T-helper 2 cell treated with Interferon-gamma antibody and Interleukin-4, amounts not matched to agents 5 μg/mL and 100 μg/mL, for 36 hours (primary cell): ENCODE results near the gene DDHD1.

Experiments used
- DNase-seq: peaks from one replicate; pipeline ENCODE4 v3.0.0; 2021; ENCODE audit warnings: low spot score
- H3K27ac Mint-ChIP-seq: one replicate; pipeline ENCODE4 v1.8.0; 2021; ENCODE audit warnings: mild to moderate bottlenecking, mixed read lengths
- H3K27me3 Mint-ChIP-seq: one replicate; pipeline ENCODE4 v1.8.0; 2021; ENCODE audit warnings: low read depth, mixed read lengths
- H3K36me3 Mint-ChIP-seq: one replicate; pipeline ENCODE4 v1.8.0; 2021; ENCODE audit warnings: low read depth, mixed read lengths
- H3K4me1 Mint-ChIP-seq: one replicate; pipeline ENCODE4 v1.8.0; 2021; ENCODE audit warnings: low read depth, mixed read lengths
- H3K4me3 Mint-ChIP-seq: one replicate; pipeline ENCODE4 v1.8.0; 2022; ENCODE audit warnings: mild to moderate bottlenecking, moderate library complexity, mixed read lengths
- H3K9me3 Mint-ChIP-seq: one replicate; pipeline ENCODE4 v1.8.0; 2021; ENCODE audit warnings: mixed read lengths

Gene DDHD1

DNA sequence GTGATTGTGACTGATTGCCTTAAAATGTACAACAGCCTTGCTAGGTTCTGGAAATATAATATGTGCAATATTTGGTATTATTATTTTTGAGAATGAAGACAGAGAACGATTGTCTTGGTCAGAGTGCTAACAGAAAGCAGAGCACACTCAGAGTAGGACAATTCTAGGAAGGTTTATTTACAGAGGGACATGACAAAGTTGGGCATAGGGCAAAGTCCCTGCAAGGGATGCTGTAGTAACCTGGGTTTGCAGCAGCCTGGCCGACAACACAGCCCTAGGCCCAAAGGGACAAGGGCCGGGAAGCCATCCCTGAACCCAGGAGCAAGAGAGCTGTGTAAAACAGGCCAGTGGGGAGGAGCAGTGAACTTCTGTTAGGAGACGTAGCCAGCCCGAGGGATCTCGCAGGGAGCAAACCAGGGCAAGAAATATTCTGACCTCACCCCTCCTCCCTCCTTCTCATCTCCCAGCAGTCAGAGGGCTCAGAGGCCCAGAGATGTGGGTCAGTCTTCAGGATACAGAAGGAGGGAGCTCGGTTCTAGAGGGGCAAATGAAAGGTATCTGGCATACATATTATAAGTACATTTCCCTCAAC is 151.2 kb downstream of the DDHD1 start:
- DNase-seq = no peak
- no peak overlapping the region for H3K4me3 Mint-ChIP-seq
- H3K36me3 Mint-ChIP-seq = no peaks in the 10 kb centered on the region
- no peaks in the 10 kb centered on the region for H3K27me3 Mint-ChIP-seq
- H3K27ac Mint-ChIP-seq = no peak overlapping the region
- H3K9me3 Mint-ChIP-seq = no peaks in the 10 kb centered on the region
- H3K4me1 Mint-ChIP-seq = no peaks in the 10 kb centered on the region

DNA sequence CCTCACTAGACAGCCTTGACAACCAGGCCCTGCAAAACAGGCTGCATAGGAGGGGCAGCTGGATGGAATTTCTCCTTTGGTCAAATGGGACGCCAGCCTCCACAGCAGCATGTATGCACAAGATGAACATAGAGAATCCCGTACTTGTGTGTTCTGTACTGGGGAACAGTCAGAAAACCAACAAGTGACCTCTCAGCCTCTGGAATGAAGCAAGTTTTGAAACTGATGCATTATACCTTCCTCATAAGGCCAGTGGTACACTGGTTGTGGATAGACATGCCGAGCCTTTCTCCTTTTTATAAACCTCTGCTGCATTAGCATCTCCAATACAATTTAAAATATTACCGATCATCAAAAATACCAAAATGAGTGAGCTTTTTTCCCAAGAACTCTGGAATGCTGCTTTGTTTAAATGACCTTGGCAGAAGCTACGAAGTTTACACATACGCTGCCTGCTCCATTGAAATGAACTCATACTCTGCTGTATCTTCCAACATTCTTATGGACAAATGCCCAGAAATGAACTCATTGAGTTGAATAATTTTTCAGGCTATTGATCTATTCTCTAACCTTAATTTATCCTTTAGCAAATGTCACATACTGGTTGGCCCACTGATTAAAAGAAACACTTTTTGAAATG is 154.6 kb downstream of the DDHD1 start:
- no peaks in the 10 kb centered on the region for H3K9me3 Mint-ChIP-seq
- no peak overlapping the region for H3K4me3 Mint-ChIP-seq
- H3K36me3 Mint-ChIP-seq = no peaks in the 10 kb centered on the region
- H3K4me1 Mint-ChIP-seq = no peaks in the 10 kb centered on the region
- no peaks in the 10 kb centered on the region for H3K27me3 Mint-ChIP-seq
- DNase-seq = no peak
- H3K27ac Mint-ChIP-seq = no peak overlapping the region

DNA sequence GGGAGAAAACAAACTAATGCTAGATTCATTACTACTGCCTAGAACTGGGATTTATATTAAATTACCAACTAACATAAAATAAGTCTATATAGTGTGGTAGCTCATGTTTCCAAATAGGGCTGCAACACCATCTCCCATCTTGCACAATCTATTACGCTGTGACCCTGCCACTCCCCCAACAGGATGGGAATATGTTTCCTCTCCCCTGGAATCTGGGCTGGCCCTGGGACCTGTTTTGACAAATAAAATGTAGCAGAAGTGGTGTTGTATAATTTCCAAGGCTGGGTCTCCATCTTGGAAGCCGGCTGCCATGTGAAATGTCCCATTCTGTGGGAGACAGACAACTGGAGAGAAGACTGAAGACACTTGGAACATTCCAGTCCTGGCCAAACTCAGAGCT is 156.6 kb downstream of the DDHD1 start:
- Mint-ChIP-seq H3K4me1 (no peaks in the 10 kb centered on the region), H3K4me3 (no peak overlapping the region), H3K27ac (no peak overlapping the region), H3K36me3 (no peaks in the 10 kb centered on the region), H3K27me3 (peaks cover 12% of the 10 kb centered on the region), H3K9me3 (no peaks in the 10 kb centered on the region)
- no peak for DNase-seq

DNA sequence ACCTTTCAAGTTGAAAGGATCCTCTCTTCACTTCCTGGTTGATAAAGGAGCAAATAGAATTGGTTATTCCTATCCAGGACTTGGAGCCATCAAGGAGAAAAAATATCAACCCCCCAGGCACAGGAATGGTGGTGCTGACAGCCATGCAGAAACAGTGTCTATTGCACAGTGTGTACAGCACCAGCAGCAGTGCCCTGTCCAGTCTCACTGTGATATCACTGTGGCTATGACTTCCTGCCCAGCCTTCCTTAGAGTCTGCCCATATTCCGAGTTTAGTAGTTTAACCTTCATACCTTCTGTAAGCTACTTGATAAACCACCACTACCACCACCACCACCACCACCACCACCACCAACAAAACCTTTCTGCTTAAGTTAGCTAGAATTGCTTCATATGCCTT is 157.1 kb downstream of the DDHD1 start:
- Mint-ChIP-seq H3K4me1 (no peaks in the 10 kb centered on the region), H3K36me3 (no peaks in the 10 kb centered on the region), H3K9me3 (no peaks in the 10 kb centered on the region), H3K27me3 (peaks cover 16% of the 10 kb centered on the region), H3K4me3 (no peak overlapping the region), H3K27ac (no peak overlapping the region)
- no peak for DNase-seq

DNA sequence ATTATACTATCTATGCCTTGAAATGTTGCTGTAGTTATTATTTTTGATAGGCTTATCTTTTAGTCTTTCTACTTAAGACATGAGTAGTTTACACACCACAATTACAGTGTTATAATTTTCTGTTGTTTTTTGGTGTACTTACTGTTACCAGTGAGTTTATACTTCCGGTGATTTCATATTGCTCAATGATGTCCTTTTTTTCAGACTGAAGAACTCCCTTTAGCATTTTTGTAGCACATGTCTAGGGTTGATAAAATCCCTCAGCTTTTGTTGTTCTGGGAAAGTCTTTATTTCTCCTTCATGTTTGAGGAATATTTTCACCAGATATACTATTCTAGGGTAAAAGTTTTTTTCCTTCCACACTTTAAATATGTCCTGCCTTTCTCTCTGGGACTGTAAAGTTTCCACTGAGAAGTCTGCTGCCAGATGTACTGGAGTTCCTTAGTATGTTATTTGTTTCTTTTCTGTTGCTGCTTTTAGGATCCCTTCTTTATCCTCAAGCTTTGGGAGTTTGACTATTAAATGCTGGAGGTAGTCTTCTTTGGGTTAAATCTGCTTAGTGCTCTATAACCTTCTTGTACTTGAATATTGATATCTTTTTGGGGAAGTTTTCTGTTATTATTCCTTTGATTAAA is 160.8 kb downstream of the DDHD1 start:
- H3K27me3 Mint-ChIP-seq = peaks cover 20% of the 10 kb centered on the region
- no peak for DNase-seq
- no peaks in the 10 kb centered on the region for H3K36me3 Mint-ChIP-seq
- no peaks in the 10 kb centered on the region for H3K9me3 Mint-ChIP-seq
- H3K27ac Mint-ChIP-seq = no peak overlapping the region
- no peaks in the 10 kb centered on the region for H3K4me1 Mint-ChIP-seq
- no peak overlapping the region for H3K4me3 Mint-ChIP-seq

DNA sequence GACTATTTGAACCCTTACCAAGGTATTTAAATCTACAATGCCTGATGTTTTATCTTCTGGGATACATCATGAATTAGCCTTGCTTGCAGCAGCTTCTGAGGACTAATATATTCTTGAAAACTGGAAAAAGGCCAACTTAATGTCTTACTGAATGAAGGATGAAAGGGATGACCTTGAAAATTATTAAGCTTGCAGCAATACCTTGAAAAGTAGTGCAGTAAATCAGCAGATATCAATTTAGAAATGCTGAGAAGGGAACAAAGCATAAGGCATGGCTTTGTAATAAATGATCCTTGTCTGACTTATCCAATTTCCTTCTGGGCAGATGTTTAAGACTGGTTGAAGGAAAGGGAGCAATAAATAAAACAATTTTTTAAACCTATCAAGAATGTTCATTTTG is 165.0 kb downstream of the DDHD1 start:
- no peaks in the 10 kb centered on the region for H3K36me3 Mint-ChIP-seq
- H3K27ac Mint-ChIP-seq = no peak overlapping the region
- H3K27me3 Mint-ChIP-seq = peaks cover 19% of the 10 kb centered on the region
- H3K4me3 Mint-ChIP-seq = no peak overlapping the region
- H3K9me3 Mint-ChIP-seq = no peaks in the 10 kb centered on the region
- H3K4me1 Mint-ChIP-seq = no peaks in the 10 kb centered on the region
- DNase-seq = no peak

DNA sequence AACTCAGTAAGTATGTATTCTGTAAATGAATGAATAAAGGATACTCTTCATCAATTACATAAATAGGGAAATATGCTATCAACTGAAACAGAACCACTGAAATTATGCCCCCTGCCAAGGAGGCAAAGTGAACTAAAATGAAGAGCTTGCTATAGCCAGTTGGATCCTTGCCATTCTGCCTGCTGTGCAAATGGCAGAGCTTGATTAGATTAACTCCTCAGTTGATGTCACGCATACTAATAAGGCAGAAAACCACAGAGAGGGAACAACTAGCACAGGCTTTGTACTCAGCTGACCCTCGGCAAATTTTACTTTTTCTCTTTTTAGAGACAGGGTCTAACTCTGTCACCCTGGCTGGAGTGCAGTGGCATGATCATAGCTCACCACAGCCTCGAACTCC is 165.6 kb downstream of the DDHD1 start:
- no peak for DNase-seq
- Mint-ChIP-seq H3K27me3 (peaks cover 13% of the 10 kb centered on the region), H3K4me3 (no peak overlapping the region), H3K27ac (no peak overlapping the region), H3K36me3 (no peaks in the 10 kb centered on the region), H3K4me1 (no peaks in the 10 kb centered on the region), H3K9me3 (no peaks in the 10 kb centered on the region)

DNA sequence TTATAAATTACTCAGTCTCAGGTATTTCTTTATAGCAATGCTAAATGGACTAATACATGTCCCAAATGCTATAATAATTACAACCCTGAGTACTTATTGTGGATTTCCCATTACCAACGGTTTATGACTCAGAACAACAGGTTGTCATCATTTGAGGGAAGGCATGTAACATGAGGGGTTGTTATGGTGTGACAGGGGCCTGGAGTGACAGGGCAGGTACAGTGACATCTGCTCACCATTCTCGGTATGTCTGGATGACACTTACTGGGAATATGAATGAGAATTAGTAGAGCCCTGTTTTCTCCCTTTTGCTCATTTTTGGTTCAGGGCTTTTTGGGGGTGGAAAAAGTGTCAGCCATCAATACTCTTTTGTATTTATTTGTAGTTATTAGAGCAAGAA is 166.1 kb downstream of the DDHD1 start:
- H3K9me3 Mint-ChIP-seq = no peaks in the 10 kb centered on the region
- DNase-seq = no peak

More for the DNA sequence above, 166.1 kb downstream of the DDHD1 start:
- H3K27me3 Mint-ChIP-seq = peaks cover 9% of the 10 kb centered on the region
- H3K36me3 Mint-ChIP-seq = no peaks in the 10 kb centered on the region
- H3K4me3 Mint-ChIP-seq = no peak overlapping the region
- no peak overlapping the region for H3K27ac Mint-ChIP-seq
- no peaks in the 10 kb centered on the region for H3K4me1 Mint-ChIP-seq
